ENCODE results near the gene IGF2BP3. TPM values are rescaled to one million over a fixed set of nuclear protein-coding genes. Genes with fewer than 3 reads are reported as not detected.
A peak's percentile ranks its signal among the peaks of the same experiment; 100 is the strongest.

IGF2BP3 gene
- total RNA-seq, 2 experiments from 2014 or later = 41.1 to 94.3 TPM

- TSS peak; percentile 60 for BruUV-seq (replicated peaks)
- CTCF ChIA-PET (ENCODE audit: unreplicated experiment) = no interaction called here
- peaks cover 70% of the 10 kb centered on the region for H3K79me2 ChIP-seq (ENCODE audit: insufficient read depth, low read depth, low read length)
- intact Hi-C loops (cut with micrococcal nuclease; ENCODE audit: unreplicated experiment) = loop anchor here (1.0 to 10.0 kb wide), 5 partner anchors 16 to 1030 kb away; partner anchors contain the start of gene HYCC1
- POLR2A ChIA-PET = interaction anchor here (1.0 to 3.6 kb wide), 5 partner anchors 15 to 172 kb away, joined by 3 to 27 read pairs (median 4); no protein-coding TSS in a partner anchor
- no peaks in the 10 kb centered on the region for H4K20me1 ChIP-seq (ENCODE audit: insufficient read depth, low read length)
- H3K9me2 ChIP-seq (ENCODE audit: insufficient read depth, low read length) = no peaks in the 10 kb centered on the region
- H3K4me2 ChIP-seq (ENCODE audit: low read length) = peak overlapping the region; percentile 84
- H3K27ac ChIP-seq (ENCODE audit: low read depth, low read length, poor library complexity, severe bottlenecking) = peak overlapping the region; percentile 90
- H2AFZ ChIP-seq (ENCODE audit: low read length) = peak overlapping the region; percentile 53; the same call in 1 of the 2 replicates
- peaks cover 28% of the 10 kb centered on the region for H3K4me1 ChIP-seq (ENCODE audit: insufficient read depth, low read length, poor library complexity, severe bottlenecking)
- DNase-seq (ENCODE audit: low spot score) = peak; percentile 68
- no peaks in the 10 kb centered on the region for H3K9me3 ChIP-seq (ENCODE audit: low read length)
- no peak for TF ChIP-seq EZH2phosphoT487 (IDR thresholded peaks at IDR 0.05; ENCODE audit: borderline replicate concordance, low read depth, low read length)
- no peaks in the 10 kb centered on the region for H3K36me3 ChIP-seq (ENCODE audit: insufficient read depth, low read length)
- H3K4me3 ChIP-seq (ENCODE audit: low read depth, low read length, poor library complexity, severe bottlenecking) = peak overlapping the region; percentile 85
These were observed 4.7 kb upstream of the IGF2BP3 start for GRCh38 chr7:23474829-23475575.

- DNase-seq (ENCODE audit: low spot score) = peak; percentile 99
- no peaks in the 10 kb centered on the region for H3K9me3 ChIP-seq (ENCODE audit: low read length)
- H3K4me2 ChIP-seq (ENCODE audit: low read length) = peak overlapping the region; percentile 100
- no peaks in the 10 kb centered on the region for H3K9me2 ChIP-seq (ENCODE audit: insufficient read depth, low read length)
- H3K79me2 ChIP-seq (ENCODE audit: insufficient read depth, low read depth, low read length) = peaks cover 70% of the 10 kb centered on the region
- H3K36me3 ChIP-seq (ENCODE audit: insufficient read depth, low read length) = no peaks in the 10 kb centered on the region
- TF ChIP-seq, protein P1, sequence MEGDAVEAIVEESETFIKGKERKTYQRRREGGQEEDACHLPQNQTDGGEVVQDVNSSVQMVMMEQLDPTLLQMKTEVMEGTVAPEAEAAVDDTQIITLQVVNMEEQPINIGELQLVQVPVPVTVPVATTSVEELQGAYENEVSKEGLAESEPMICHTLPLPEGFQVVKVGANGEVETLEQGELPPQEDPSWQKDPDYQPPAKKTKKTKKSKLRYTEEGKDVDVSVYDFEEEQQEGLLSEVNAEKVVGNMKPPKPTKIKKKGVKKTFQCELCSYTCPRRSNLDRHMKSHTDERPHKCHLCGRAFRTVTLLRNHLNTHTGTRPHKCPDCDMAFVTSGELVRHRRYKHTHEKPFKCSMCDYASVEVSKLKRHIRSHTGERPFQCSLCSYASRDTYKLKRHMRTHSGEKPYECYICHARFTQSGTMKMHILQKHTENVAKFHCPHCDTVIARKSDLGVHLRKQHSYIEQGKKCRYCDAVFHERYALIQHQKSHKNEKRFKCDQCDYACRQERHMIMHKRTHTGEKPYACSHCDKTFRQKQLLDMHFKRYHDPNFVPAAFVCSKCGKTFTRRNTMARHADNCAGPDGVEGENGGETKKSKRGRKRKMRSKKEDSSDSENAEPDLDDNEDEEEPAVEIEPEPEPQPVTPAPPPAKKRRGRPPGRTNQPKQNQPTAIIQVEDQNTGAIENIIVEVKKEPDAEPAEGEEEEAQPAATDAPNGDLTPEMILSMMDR (conservative IDR thresholded peaks at IDR 0.05; ENCODE audit: low read length) = no peak
- no peak for TF ChIP-seq EZH2phosphoT487 (IDR thresholded peaks at IDR 0.05; ENCODE audit: borderline replicate concordance, low read depth, low read length)
- CTCF ChIA-PET (ENCODE audit: unreplicated experiment) = no interaction called here
- peak overlapping the region; percentile 53; the same call in 1 of the 2 replicates for H2AFZ ChIP-seq (ENCODE audit: low read length)
- H3K27ac ChIP-seq (ENCODE audit: low read depth, low read length, poor library complexity, severe bottlenecking) = peak overlapping the region; percentile 90
- H3K4me1 ChIP-seq (ENCODE audit: insufficient read depth, low read length, poor library complexity, severe bottlenecking) = peaks cover 28% of the 10 kb centered on the region
- POLR2A ChIA-PET = interaction anchor here (1.0 to 3.6 kb wide), 6 partner anchors 13 to 171 kb away, joined by 3 to 27 read pairs (median 4); no protein-coding TSS in a partner anchor
- BruUV-seq (replicated peaks) = no TSS peak
- H3K4me3 ChIP-seq (ENCODE audit: low read depth, low read length, poor library complexity, severe bottlenecking) = peak overlapping the region; percentile 85
- H4K20me1 ChIP-seq (ENCODE audit: insufficient read depth, low read length) = no peaks in the 10 kb centered on the region
- intact Hi-C loops (cut with micrococcal nuclease; ENCODE audit: unreplicated experiment) = loop anchor here (1.0 to 10.0 kb wide), 5 partner anchors 17 to 1029 kb away; partner anchors contain the start of gene HYCC1
These were observed 4.0 kb upstream of the IGF2BP3 start for GRCh38 chr7:23474094-23474828.

- Histone ChIP-seq H2AFZ (ENCODE audit: low read length) (no peak overlapping the region), H3K36me3 (ENCODE audit: insufficient read depth, low read length) (no peaks in the 10 kb centered on the region), H3K9me2 (ENCODE audit: insufficient read depth, low read length) (no peaks in the 10 kb centered on the region), H3K9me3 (ENCODE audit: low read length) (no peaks in the 10 kb centered on the region), H3K4me1 (ENCODE audit: insufficient read depth, low read length, poor library complexity, severe bottlenecking) (peaks cover 25% of the 10 kb centered on the region), H4K20me1 (ENCODE audit: insufficient read depth, low read length) (no peaks in the 10 kb centered on the region), H3K4me2 (ENCODE audit: low read length) (peak overlapping the region; percentile 100), H3K27ac (ENCODE audit: low read depth, low read length, poor library complexity, severe bottlenecking) (peak overlapping the region; percentile 90), H3K79me2 (ENCODE audit: insufficient read depth, low read depth, low read length) (peaks cover 69% of the 10 kb centered on the region), H3K4me3 (ENCODE audit: low read depth, low read length, poor library complexity, severe bottlenecking) (peak overlapping the region; percentile 85)
- CTCF ChIA-PET (ENCODE audit: unreplicated experiment) = no interaction called here
- no peak for DNase-seq (ENCODE audit: low spot score)
- TF ChIP-seq EZH2phosphoT487 (IDR thresholded peaks at IDR 0.05; ENCODE audit: borderline replicate concordance, low read depth, low read length) = no peak
- TF ChIP-seq, protein P1 (conservative IDR thresholded peaks at IDR 0.05; ENCODE audit: low read length) = no peak
- intact Hi-C loops (cut with micrococcal nuclease; ENCODE audit: unreplicated experiment) = loop anchor here (1.0 to 10.0 kb wide), 5 partner anchors 17 to 1029 kb away; partner anchors contain the start of gene HYCC1
- BruUV-seq (replicated peaks) = no TSS peak
- POLR2A ChIA-PET = interaction anchor here (1.2 to 3.6 kb wide), 7 partner anchors 10 to 115 kb away, joined by 4 to 27 read pairs (median 10); no protein-coding TSS in a partner anchor
These were observed 3.5 kb upstream of the IGF2BP3 start for GRCh38 chr7:23473844-23474093.
